ENCODE data around the gene COL18A1.

COL18A1 gene

DNA sequence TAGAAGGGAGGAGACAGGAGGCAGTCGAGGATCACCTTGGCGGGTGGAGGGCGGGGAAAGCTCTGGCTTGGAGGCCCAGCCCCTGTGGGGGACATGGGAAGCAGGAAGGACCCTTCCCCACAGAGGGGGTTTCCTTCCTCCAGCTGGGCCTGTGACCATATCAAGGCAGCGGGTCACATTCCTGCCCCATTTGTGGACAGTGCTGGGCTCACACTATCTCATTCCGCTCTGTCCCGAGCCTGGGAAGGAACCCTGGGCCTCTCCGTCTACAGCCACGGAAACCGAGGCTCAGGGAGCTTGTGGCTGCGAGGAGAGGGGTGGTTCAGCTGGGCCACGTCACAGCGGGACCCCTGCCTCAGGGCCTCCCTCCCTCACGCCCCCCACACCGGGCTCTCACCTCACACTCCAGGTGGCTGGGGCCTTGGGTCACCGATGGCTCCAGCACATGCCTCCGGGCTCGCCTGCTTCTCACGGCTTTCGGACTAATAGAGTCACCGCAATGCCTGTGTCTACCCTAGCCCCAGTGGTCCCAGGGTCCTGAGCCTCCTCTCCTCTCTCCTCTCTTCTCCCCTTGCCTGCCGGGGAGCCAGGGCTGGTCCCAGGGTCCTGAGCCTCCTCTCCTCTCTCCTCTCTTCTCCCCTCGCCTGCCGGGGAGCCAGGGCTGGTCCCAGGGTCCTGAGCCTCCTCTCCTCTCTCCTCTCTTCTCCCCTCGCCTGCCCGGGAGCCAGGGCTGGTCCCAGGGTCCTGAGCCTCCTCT, 80.9 kb downstream of the COL18A1 start:
- H3K9me3 ChIP-seq (ENCODE audit: insufficient read depth, low read length), result no peaks in the 10 kb centered on the region
- no peaks in the 10 kb centered on the region for H4K20me1 ChIP-seq (ENCODE audit: insufficient read depth, low read length)
- H3K4me1 ChIP-seq (ENCODE audit: low read length), result no peaks in the 10 kb centered on the region
- no peak overlapping the region for H3K9ac ChIP-seq (ENCODE audit: low read length)
- no peaks in the 10 kb centered on the region for H3K36me3 ChIP-seq (replicated peaks; ENCODE audit: low read depth, low read length)
- no peaks in the 10 kb centered on the region for H3K79me2 ChIP-seq (ENCODE audit: low read length)
- H3K27me3 ChIP-seq (ENCODE audit: low read depth, low read length), result no peaks in the 10 kb centered on the region
- TF ChIP-seq, protein P1, sequence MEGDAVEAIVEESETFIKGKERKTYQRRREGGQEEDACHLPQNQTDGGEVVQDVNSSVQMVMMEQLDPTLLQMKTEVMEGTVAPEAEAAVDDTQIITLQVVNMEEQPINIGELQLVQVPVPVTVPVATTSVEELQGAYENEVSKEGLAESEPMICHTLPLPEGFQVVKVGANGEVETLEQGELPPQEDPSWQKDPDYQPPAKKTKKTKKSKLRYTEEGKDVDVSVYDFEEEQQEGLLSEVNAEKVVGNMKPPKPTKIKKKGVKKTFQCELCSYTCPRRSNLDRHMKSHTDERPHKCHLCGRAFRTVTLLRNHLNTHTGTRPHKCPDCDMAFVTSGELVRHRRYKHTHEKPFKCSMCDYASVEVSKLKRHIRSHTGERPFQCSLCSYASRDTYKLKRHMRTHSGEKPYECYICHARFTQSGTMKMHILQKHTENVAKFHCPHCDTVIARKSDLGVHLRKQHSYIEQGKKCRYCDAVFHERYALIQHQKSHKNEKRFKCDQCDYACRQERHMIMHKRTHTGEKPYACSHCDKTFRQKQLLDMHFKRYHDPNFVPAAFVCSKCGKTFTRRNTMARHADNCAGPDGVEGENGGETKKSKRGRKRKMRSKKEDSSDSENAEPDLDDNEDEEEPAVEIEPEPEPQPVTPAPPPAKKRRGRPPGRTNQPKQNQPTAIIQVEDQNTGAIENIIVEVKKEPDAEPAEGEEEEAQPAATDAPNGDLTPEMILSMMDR (IDR thresholded peaks at IDR 0.05; ENCODE audit: low read depth, low read length), result no peak
- TF ChIP-seq EZH2phosphoT487 (IDR thresholded peaks at IDR 0.05; ENCODE audit: low read depth), result no peak
- no peak overlapping the region for H2AFZ ChIP-seq (ENCODE audit: low read depth, low read length)
- no peak overlapping the region for H3K27ac ChIP-seq (ENCODE audit: low read length)
- H3K4me2 ChIP-seq (ENCODE audit: low read length), result no peak overlapping the region
- H3K4me3 ChIP-seq (ENCODE audit: low read length), result no peak overlapping the region

DNA sequence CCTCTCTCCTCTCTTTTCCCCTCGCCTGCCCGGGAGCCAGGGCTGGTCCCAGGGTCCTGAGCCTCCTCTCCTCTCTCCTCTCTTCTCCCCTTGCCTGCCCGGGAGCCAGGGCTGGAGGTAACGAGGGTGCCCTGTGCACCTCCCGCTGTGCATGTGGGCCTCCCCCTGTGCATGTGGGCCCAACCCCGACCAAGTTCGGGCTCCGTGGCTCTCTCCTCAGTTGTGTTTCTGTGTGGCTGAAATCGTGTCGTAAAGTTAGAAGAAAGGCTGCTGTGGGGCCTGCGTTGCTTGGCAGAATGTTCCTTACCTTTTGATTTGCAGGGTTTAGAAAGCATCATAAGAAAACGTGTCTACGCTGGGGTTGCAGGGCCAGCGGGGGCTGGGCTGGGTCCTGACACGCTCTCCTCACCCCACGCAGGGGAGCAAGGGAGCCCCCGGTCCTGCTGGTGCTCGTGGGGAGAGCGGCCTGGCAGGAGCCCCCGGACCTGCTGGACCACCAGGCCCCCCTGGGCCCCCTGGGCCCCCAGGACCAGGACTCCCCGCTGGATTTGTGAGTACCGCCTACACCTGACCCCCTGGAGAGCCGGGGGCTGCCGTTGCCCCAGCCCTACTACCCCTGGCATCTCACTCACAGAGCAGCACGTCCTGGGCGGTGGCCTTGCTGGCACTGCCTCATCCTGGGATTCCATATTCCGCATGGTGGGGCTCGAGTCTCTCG, 81.6 kb downstream of the COL18A1 start:
- Histone ChIP-seq H3K4me3 (ENCODE audit: low read length) (no peak overlapping the region), H3K79me2 (ENCODE audit: low read length) (no peaks in the 10 kb centered on the region), H3K27me3 (ENCODE audit: low read depth, low read length) (no peaks in the 10 kb centered on the region), H3K4me1 (ENCODE audit: low read length) (no peaks in the 10 kb centered on the region), H3K36me3 (replicated peaks; ENCODE audit: low read depth, low read length) (no peaks in the 10 kb centered on the region), H3K9me3 (ENCODE audit: insufficient read depth, low read length) (no peaks in the 10 kb centered on the region), H3K9ac (ENCODE audit: low read length) (no peak overlapping the region), H3K4me2 (ENCODE audit: low read length) (no peak overlapping the region), H4K20me1 (ENCODE audit: insufficient read depth, low read length) (no peaks in the 10 kb centered on the region), H2AFZ (ENCODE audit: low read depth, low read length) (no peak overlapping the region), H3K27ac (ENCODE audit: low read length) (no peak overlapping the region)
- TF ChIP-seq, protein P1 (IDR thresholded peaks at IDR 0.05; ENCODE audit: low read depth, low read length), result no peak
- TF ChIP-seq EZH2phosphoT487 (IDR thresholded peaks at IDR 0.05; ENCODE audit: low read depth), result no peak

- no peak overlapping the region for H3K4me3 ChIP-seq (ENCODE audit: low read length)
- no peaks in the 10 kb centered on the region for H3K9me3 ChIP-seq (ENCODE audit: insufficient read depth, low read length)
- no peak overlapping the region for H3K27ac ChIP-seq (ENCODE audit: low read length)
- no peaks in the 10 kb centered on the region for H4K20me1 ChIP-seq (ENCODE audit: insufficient read depth, low read length)
- H3K4me2 ChIP-seq (ENCODE audit: low read length), result no peak overlapping the region
- H3K79me2 ChIP-seq (ENCODE audit: low read length), result no peaks in the 10 kb centered on the region
- no peaks in the 10 kb centered on the region for H3K36me3 ChIP-seq (replicated peaks; ENCODE audit: low read depth, low read length)
- no peak for TF ChIP-seq EZH2phosphoT487 (IDR thresholded peaks at IDR 0.05; ENCODE audit: low read depth)
- TF ChIP-seq, protein P1 (IDR thresholded peaks at IDR 0.05; ENCODE audit: low read depth, low read length), result no peak
- H3K9ac ChIP-seq (ENCODE audit: low read length), result no peak overlapping the region
- H3K4me1 ChIP-seq (ENCODE audit: low read length), result no peaks in the 10 kb centered on the region
- H2AFZ ChIP-seq (ENCODE audit: low read depth, low read length), result no peak overlapping the region
- H3K27me3 ChIP-seq (ENCODE audit: low read depth, low read length), result no peaks in the 10 kb centered on the region
Measured at GRCh38 chr21:45487161-45487806, 82.3 kb downstream of the COL18A1 start.

All from OCI-LY3 (cell line).